AG04449 (cell line): ENCODE results near the gene MAN1C1.

ENCODE experiments used
- CTCF ChIA-PET: fragments of 350-600 bp; formaldehyde crosslinking; extraction: SDS; loops from one replicate; lab custom pipeline; 2021; ENCODE audit warnings: antibody characterized with exemption; lab: Yijun Ruan, JAX
- POLR2A ChIA-PET: fragments of 400-600, 350-600 bp; formaldehyde crosslinking; extraction: SDS; loops from one replicate; lab custom pipeline; 2020; ENCODE audit warnings: antibody characterized with exemption, inconsistent platforms; lab: Yijun Ruan, JAX
- DNase-seq: peaks from one replicate; pipeline ENCODE4 v3.0.0-alpha.2; 2010; ENCODE audit warnings: low read depth, low spot score
- H3K4me3 ChIP-seq: 2 replicates; pipeline ENCODE4 v1.5.1; 2011; ENCODE audit warnings: low read depth, mild to moderate bottlenecking, control low read depth, low read length
- TF ChIP-seq, protein P1 (sequence below): IDR thresholded peaks from one replicate; pipeline ENCODE4 v1.5.1; 2011; ENCODE audit warnings: mild to moderate bottlenecking, moderate library complexity, low read length, control low read depth, inconsistent platforms; ENCODE audit not compliant: insufficient read depth; ENCODE audit errors: missing control alignments

MAN1C1 gene

DNA sequence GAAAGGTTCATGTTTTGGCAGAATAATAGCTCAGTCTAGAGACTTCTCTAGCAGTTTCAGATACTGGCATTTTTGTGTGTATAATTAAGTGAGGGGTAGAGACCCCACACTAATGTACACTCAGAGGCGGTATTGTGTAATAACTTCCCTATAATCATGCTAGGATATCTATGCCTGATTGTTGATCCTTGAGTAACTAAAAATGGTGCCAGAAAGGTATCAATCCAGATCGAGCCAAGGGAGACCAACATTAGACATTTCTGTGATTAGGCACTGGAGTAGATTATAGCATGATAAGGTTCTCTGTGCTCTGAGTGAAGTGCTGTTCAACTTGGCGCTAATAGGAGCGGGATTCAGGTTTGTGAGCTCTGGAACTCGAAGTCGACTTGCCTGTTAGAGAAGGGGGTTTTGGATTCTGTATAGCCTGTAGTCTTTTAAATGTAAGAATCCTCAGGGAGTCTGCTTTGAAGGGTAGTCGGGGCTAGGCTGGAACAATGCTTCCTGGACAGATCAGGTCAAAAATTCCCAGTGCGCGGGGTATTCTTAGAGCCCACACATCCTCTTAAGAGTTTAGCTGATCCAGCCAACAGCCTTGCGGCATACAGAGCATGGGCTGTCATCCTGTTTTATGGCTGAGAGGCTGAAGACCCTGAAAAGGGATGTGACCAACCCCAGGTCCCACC, 24.2 kb downstream of the MAN1C1 start:
- CTCF ChIA-PET: no interaction called here
- TF ChIP-seq, protein P1, sequence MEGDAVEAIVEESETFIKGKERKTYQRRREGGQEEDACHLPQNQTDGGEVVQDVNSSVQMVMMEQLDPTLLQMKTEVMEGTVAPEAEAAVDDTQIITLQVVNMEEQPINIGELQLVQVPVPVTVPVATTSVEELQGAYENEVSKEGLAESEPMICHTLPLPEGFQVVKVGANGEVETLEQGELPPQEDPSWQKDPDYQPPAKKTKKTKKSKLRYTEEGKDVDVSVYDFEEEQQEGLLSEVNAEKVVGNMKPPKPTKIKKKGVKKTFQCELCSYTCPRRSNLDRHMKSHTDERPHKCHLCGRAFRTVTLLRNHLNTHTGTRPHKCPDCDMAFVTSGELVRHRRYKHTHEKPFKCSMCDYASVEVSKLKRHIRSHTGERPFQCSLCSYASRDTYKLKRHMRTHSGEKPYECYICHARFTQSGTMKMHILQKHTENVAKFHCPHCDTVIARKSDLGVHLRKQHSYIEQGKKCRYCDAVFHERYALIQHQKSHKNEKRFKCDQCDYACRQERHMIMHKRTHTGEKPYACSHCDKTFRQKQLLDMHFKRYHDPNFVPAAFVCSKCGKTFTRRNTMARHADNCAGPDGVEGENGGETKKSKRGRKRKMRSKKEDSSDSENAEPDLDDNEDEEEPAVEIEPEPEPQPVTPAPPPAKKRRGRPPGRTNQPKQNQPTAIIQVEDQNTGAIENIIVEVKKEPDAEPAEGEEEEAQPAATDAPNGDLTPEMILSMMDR: no peak
- H3K4me3 ChIP-seq: no peak overlapping the region
- POLR2A ChIA-PET: no interaction called here
- DNase-seq: no peak

DNA sequence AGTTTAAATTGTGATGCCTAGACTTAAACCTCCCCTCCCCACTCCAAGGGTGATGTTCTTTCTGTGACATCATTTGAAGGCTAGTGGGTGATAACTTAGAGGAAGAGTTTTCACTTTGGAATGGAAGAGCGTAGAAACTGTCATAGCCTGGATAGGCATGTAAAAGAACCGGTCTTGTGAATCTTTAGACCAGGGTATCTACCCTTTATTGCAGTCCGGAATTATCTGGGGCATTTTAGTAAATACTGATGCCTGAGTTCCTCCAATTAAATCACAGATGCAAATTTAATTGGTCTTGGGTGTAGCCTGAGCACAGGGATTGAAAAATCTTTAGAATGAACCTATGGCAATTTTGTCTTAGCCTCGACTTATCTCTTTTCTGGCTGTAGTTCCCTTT, 24.7 kb downstream of the MAN1C1 start:
- H3K4me3 ChIP-seq: no peak overlapping the region
- TF ChIP-seq, protein P1: no peak
- ChIA-PET CTCF (no interaction called here), POLR2A (no interaction called here)
- DNase-seq: no peak

DNA sequence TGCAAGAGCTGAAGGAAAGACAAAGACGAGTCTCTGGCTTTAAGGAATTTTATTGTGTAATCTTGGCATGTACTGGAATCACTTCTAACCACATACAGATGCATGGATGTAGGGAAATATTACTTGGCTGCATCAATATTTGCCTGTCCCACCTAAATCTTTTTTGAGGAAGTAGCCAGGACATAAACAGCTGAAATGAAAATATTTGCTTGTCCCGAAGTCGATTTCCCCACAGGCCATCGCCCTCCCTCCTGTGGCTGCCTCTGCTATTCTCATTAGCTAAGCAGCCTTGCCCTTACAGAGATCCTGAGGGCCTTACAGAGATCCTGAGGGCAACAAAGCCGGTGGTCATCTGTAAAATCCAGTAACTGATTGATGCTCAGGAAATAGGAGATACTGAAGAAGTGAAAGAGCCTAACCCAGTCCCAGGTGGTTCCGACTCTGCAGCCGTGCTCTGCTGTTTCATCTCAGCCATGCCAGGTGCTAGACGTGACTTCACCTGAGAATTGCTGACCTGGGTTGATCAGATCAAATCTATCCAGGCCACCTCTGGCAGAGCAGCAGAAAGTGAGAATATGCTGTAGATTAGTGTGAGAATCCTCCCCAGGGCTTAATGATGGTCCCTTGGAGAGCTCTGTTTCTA, 25.5 kb downstream of the MAN1C1 start:
- CTCF ChIA-PET: no interaction called here
- peak; percentile 5 for DNase-seq

DNA sequence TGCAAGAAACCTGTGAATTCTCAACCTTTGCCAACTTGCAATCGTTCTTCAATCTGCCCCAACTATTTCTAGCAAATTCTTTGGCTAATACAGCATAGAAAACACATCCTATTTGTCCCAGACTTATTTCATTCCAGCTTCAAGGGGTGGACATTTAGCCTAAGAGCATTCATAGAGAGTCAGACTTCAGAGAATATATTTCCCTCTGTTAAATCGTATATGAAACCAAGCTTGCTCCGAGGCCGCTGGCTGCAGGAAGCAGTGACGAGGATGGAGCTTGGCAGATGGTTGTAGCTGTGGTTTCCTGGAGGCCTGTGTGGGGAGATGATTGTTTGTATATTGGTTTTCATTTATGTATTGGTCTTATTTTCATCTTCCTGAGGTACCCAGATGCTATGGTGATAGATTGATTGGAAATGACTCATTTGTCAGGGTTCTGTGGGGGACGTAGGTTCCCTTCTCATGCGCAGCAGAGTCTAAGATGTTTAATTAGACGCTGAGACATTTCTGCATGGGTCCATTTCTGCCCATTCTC, 26.1 kb downstream of the MAN1C1 start:
- TF ChIP-seq, protein P1: no peak
- DNase-seq: no peak
- H3K4me3 ChIP-seq: no peak overlapping the region
- POLR2A ChIA-PET: interaction anchor here (0.6 kb wide), 1 partner anchor 395 kb away, joined by 3 read pairs; the partner anchor contains the start of gene RSRP1
- CTCF ChIA-PET: interaction anchor here (0.6 kb wide), 1 partner anchor 34 kb away, joined by 3 read pairs; no protein-coding TSS in a partner anchor

More for the DNA sequence above, 25.5 kb downstream of the MAN1C1 start:
- H3K4me3 ChIP-seq: no peak overlapping the region
- POLR2A ChIA-PET: interaction anchor here (0.6 kb wide), 1 partner anchor 395 kb away, joined by 3 read pairs; the partner anchor contains the start of gene RSRP1
- TF ChIP-seq, protein P1: no peak

DNA sequence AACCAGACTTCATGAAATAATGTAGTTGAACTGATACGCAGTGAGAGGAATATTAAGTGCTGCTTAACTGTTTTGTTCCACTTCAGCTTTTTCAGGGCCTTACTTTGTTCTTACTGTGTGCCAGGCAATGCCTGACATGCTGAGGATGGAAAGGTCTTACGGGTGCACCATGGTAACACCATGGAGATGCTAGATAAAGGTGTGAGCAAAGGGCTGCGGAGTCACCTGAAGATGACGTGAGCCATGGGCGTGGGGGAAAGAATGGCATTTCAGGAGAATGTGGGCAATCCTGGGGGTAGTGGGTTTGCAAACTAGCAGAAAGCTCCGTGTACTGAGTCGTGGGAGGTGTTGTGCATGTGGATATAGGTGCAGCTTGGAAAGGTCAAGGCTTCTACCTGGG, 27.3 kb downstream of the MAN1C1 start:
- no peak for DNase-seq
- TF ChIP-seq, protein P1: no peak
- H3K4me3 ChIP-seq: no peak overlapping the region
- ChIA-PET CTCF (no interaction called here), POLR2A (no interaction called here)

DNA sequence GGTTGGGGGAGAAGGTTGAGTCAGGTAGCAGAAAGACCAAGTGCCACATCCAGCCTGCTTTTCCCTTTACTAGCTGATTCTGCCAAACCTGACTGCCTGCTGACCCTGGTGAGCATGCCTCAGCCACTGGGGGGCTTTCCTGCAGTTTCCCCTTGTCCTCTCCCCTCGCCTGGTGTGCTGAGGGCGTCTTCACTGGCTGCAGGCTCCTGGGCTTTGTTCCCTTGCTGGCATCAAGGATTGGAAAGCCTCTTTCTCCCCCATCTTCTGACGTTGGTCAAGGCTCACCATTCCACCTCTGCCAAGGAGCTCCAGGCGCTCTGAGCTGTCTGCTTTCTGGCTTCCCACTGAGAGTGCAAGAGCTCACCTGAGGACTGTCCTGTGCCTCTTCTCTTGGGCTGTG, 28.4 kb downstream of the MAN1C1 start:
- DNase-seq: no peak
- TF ChIP-seq, protein P1: no peak
- no peak overlapping the region for H3K4me3 ChIP-seq
- POLR2A ChIA-PET: no interaction called here
- CTCF ChIA-PET: interaction anchor here (1.2 kb wide), 1 partner anchor 26 kb away, joined by 4 read pairs; no protein-coding TSS in a partner anchor
